H9 (cell line): ENCODE results near the gene TSKU. TPM values are rescaled to one million over a fixed set of nuclear protein-coding genes. Genes with fewer than 3 reads are reported as not detected.

Experiments
- DNase-seq: peaks from one replicate; pipeline ENCODE4 v3.0.0-alpha.2; 2017
- H2AFZ ChIP-seq: one replicate; pipeline ENCODE4 v1.6.1; 2013; ENCODE audit warnings: mild to moderate bottlenecking, low read length, control low read depth, moderate library complexity
- H2AK5ac ChIP-seq: 2 replicates; pipeline ENCODE4 v1.6.1; 2013; ENCODE audit warnings: low read length, control low read depth, mixed read lengths; ENCODE audit not compliant: insufficient read length
- H2BK120ac ChIP-seq: one replicate; pipeline ENCODE4 v1.6.1; 2013; ENCODE audit warnings: low read depth, mild to moderate bottlenecking, low read length, control low read depth, inconsistent platforms; ENCODE audit not compliant: poor library complexity, severe bottlenecking
- H2BK12ac ChIP-seq: 2 replicates; pipeline ENCODE4 v1.6.1; 2013; ENCODE audit warnings: low read length, control low read depth, mixed read lengths, low read depth; ENCODE audit not compliant: insufficient read length
- H2BK15ac ChIP-seq: 2 replicates; pipeline ENCODE4 v1.6.1; 2013; ENCODE audit warnings: low read depth, low read length, control low read depth
- H2BK20ac ChIP-seq: one replicate; pipeline ENCODE4 v1.6.1; 2013; ENCODE audit warnings: low read depth, mild to moderate bottlenecking, low read length, control low read depth, inconsistent platforms; ENCODE audit not compliant: poor library complexity, severe bottlenecking
- H2BK5ac ChIP-seq: 2 replicates; pipeline ENCODE4 v1.6.1; 2013; ENCODE audit warnings: low read length, control low read depth, mixed read lengths; ENCODE audit not compliant: insufficient read length
- H3K14ac ChIP-seq: 2 replicates; pipeline ENCODE4 v1.6.1; 2013; ENCODE audit warnings: low read length, control low read depth; ENCODE audit not compliant: insufficient read depth
- H3K18ac ChIP-seq: 2 replicates; pipeline ENCODE4 v1.6.1; 2013; ENCODE audit warnings: low read depth, mild to moderate bottlenecking, mixed read lengths, low read length, control low read depth; ENCODE audit not compliant: insufficient read length
- H3K23ac ChIP-seq: 2 replicates; pipeline ENCODE4 v1.6.1; 2013; ENCODE audit warnings: low read length, control low read depth, mixed read lengths, low read depth; ENCODE audit not compliant: insufficient read length
- H3K23me2 ChIP-seq: 2 replicates; pipeline ENCODE4 v1.6.1; 2013; ENCODE audit warnings: low read depth, mild to moderate bottlenecking, mixed read lengths, low read length, control low read depth; ENCODE audit not compliant: insufficient read length, poor library complexity, severe bottlenecking
- H3K27ac ChIP-seq: 2 replicates; pipeline ENCODE4 v1.5.1; 2013; ENCODE audit warnings: low read length, control low read depth, mixed read lengths, low read depth; ENCODE audit not compliant: insufficient read length
- H3K27me3 ChIP-seq: 2 replicates; pipeline ENCODE4 v1.6.1; 2013; ENCODE audit warnings: low read length, control low read depth, inconsistent platforms; ENCODE audit not compliant: insufficient read depth
- H3K4ac ChIP-seq: 2 replicates; pipeline ENCODE4 v1.6.1; 2013; ENCODE audit warnings: low read depth, mild to moderate bottlenecking, control low read depth, inconsistent platforms, low read length, moderate library complexity
- H3K4me1 ChIP-seq: 2 replicates; pipeline ENCODE4 v1.6.1; 2013; ENCODE audit warnings: low read length, control low read depth, inconsistent platforms; ENCODE audit not compliant: insufficient read depth
- H3K4me2 ChIP-seq: 2 replicates; pipeline ENCODE4 v1.6.1; 2013; ENCODE audit warnings: low read length, control low read depth, mixed read lengths; ENCODE audit not compliant: insufficient read length, insufficient read depth
- H3K56ac ChIP-seq: 2 replicates; pipeline ENCODE4 v1.6.1; 2013; ENCODE audit warnings: low read depth, mild to moderate bottlenecking, mixed read lengths, low read length, control low read depth; ENCODE audit not compliant: insufficient read length
- H3K79me1 ChIP-seq: 2 replicates; pipeline ENCODE4 v1.6.1; 2013; ENCODE audit warnings: low read depth, mild to moderate bottlenecking, moderate library complexity, low read length, control low read depth, inconsistent platforms; ENCODE audit not compliant: insufficient read depth, poor library complexity, severe bottlenecking
- H3K79me2 ChIP-seq: 2 replicates; pipeline ENCODE4 v1.6.1; 2013; ENCODE audit warnings: low read length, control low read depth, inconsistent platforms; ENCODE audit not compliant: insufficient read depth
- H3K9ac ChIP-seq: 2 replicates; pipeline ENCODE4 v1.6.1; 2013; ENCODE audit warnings: low read length, control low read depth, mixed read lengths; ENCODE audit not compliant: insufficient read length; ENCODE audit errors: extremely low read depth
- H3K9me3 ChIP-seq: one replicate; pipeline ENCODE4 v1.6.1; 2013; ENCODE audit warnings: low read depth, low read length, inconsistent platforms; ENCODE audit not compliant: control insufficient read depth
- H3T11ph ChIP-seq: one replicate; pipeline ENCODE4 v1.6.1; 2013; ENCODE audit warnings: mild to moderate bottlenecking, low read length, control low read depth, inconsistent platforms
- H4K20me1 ChIP-seq: one replicate; pipeline ENCODE4 v1.6.1; 2013; ENCODE audit not compliant: control insufficient read depth, insufficient read length, insufficient read depth
- H4K5ac ChIP-seq: 2 replicates; pipeline ENCODE4 v1.6.1; 2013; ENCODE audit warnings: low read depth, mild to moderate bottlenecking, mixed read lengths, low read length, control low read depth; ENCODE audit not compliant: insufficient read length
- H4K8ac ChIP-seq: replicated peaks from 2 replicates; pipeline ENCODE4 v1.6.1; 2013; ENCODE audit warnings: low read length, control low read depth, mixed read lengths, low read depth; ENCODE audit not compliant: insufficient read length
- H4K91ac ChIP-seq: 2 replicates; pipeline ENCODE4 v1.6.1; 2013; ENCODE audit warnings: low read depth, mild to moderate bottlenecking, moderate library complexity, mixed read lengths, low read length, control low read depth; ENCODE audit not compliant: insufficient read length
- H3K27ac Mint-ChIP-seq, 3 experiments: 2 replicates in 2 of 3; 3 replicates in 1 of 3; pipeline ENCODE4 v1.8.0; 2020 to 2021; ENCODE audit warnings: mixed read lengths in 3 of 3, mild to moderate bottlenecking in 1 of 3, moderate library complexity in 1 of 3
- H3K27me3 Mint-ChIP-seq: 2 replicates; pipeline ENCODE4 v1.8.0; 2021; ENCODE audit warnings: low read depth, mild to moderate bottlenecking, moderate library complexity, mixed read lengths
- H3K36me3 Mint-ChIP-seq, 3 experiments: 2 replicates in 2 of 3; 3 replicates in 1 of 3; pipeline ENCODE4 v1.8.0; 2020 to 2021; ENCODE audit warnings: low read depth in 3 of 3, mixed read lengths in 3 of 3; ENCODE audit not compliant: insufficient read depth in 1 of 3
- H3K4me1 Mint-ChIP-seq, 2 experiments: 2 replicates each; pipeline ENCODE4 v1.8.0; 2020; ENCODE audit warnings: mixed read lengths in 2 of 2
- H3K4me3 Mint-ChIP-seq, 2 experiments: 2 replicates in 1 of 2; 3 replicates in 1 of 2; pipeline ENCODE4 v1.8.0; 2020 to 2021; ENCODE audit warnings: mild to moderate bottlenecking in 2 of 2, mixed read lengths in 2 of 2, moderate library complexity in 1 of 2
- H3K9me3 Mint-ChIP-seq, 2 experiments: 2 replicates in 1 of 2; 3 replicates in 1 of 2; pipeline ENCODE4 v1.8.0; 2020; ENCODE audit warnings: mild to moderate bottlenecking in 2 of 2, mixed read lengths in 2 of 2, moderate library complexity in 1 of 2
- WGBS: extraction: QIAGEN DNeasy Blood & Tissue Kit; methylation state at CpG from one replicate; pipeline ENCODE4 v1.1.7; 2013; ENCODE audit warnings: missing lambda C conversion rate, low lambda C conversion rate, mixed read lengths; ENCODE audit not compliant: insufficient read length; ENCODE audit errors: extremely low coverage; 5-methylcytosine and 5-hydroxymethylcytosine counted together
- total RNA-seq: library from RNA; stranded (reverse); gene quantifications from 2 replicates; pipeline ENCODE4 v1.2.1, GENCODE V29; 2021
- TF ChIP-seq, protein P1 (sequence below): fragments of 200-600 bp; sonication (generic); conservative IDR thresholded peaks from 3 replicates; pipeline ENCODE4 v1.8.0; 2021; ENCODE audit warnings: antibody characterized with exemption, mild to moderate bottlenecking

TSKU gene
- total RNA-seq, 1 experiment from 2014 or later, result 25.4 TPM

DNA sequence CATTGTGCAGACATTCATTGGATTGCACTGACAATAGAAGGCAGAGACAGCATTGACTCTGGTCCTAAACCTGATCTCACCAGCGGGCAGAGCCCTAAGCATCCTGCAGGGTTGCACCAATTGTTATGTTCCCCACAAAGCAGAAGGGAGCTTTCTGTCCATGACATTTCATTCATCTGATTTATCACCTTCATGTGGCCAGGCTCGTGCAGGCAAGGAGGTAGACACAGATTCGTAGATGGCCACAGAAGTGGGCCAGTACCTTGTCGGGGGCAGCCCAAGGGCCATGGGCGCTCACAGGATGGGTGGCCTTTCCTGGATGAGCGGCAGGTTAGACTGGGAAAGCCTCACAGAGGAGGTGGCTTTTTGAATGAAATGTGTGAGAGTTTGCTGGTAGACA is 2.9 kb downstream of the TSKU start:
- Histone ChIP-seq H3K27ac (no peak overlapping the region), H3K27me3 (no peaks in the 10 kb centered on the region), H2AFZ (no peak overlapping the region), H3K23me2 (peaks cover 10% of the 10 kb centered on the region), H3K9me3 (no peaks in the 10 kb centered on the region), H3K4ac (no peak overlapping the region), H2AK5ac (no peak overlapping the region), H4K91ac (no peak overlapping the region), H2BK20ac (no peak overlapping the region), H3K4me2 (no peak overlapping the region), H3K18ac (no peak overlapping the region), H3K79me1 (peaks cover 6% of the 10 kb centered on the region), H3K9ac (no peak overlapping the region), H2BK120ac (no peak overlapping the region), H3T11ph (no peak overlapping the region), H2BK15ac (no peak overlapping the region), H3K23ac (no peak overlapping the region), H4K20me1 (no peaks in the 10 kb centered on the region), H4K8ac (no peak overlapping the region), H3K14ac (no peak overlapping the region), H2BK5ac (no peak overlapping the region), H3K4me1 (peaks cover 23% of the 10 kb centered on the region; the same call in 1 of the 2 replicates), H2BK12ac (no peak overlapping the region), H3K79me2 (peaks cover 37% of the 10 kb centered on the region; the same call in 1 of the 2 replicates), H4K5ac (no peak overlapping the region), H3K56ac (no peak overlapping the region)
- Mint-ChIP-seq H3K9me3 (peaks cover 6 to 8% of the 10 kb centered on the region in 2 experiments), H3K36me3 (peaks cover 12 to 18% (median 16%) of the 10 kb centered on the region in 3 experiments), H3K4me1 (peaks cover 68 to 71% of the 10 kb centered on the region in 2 experiments), H3K4me3 (peak overlapping the region; percentile 80 to 85; a peak in 4 of 5 replicates), H3K27me3 (no peaks in the 10 kb centered on the region; the same call in 1 of the 2 replicates), H3K27ac (no peak overlapping the region)
- no CpG with 5 or more reads among the region's 6 CpGs for WGBS
- TF ChIP-seq, protein P1, sequence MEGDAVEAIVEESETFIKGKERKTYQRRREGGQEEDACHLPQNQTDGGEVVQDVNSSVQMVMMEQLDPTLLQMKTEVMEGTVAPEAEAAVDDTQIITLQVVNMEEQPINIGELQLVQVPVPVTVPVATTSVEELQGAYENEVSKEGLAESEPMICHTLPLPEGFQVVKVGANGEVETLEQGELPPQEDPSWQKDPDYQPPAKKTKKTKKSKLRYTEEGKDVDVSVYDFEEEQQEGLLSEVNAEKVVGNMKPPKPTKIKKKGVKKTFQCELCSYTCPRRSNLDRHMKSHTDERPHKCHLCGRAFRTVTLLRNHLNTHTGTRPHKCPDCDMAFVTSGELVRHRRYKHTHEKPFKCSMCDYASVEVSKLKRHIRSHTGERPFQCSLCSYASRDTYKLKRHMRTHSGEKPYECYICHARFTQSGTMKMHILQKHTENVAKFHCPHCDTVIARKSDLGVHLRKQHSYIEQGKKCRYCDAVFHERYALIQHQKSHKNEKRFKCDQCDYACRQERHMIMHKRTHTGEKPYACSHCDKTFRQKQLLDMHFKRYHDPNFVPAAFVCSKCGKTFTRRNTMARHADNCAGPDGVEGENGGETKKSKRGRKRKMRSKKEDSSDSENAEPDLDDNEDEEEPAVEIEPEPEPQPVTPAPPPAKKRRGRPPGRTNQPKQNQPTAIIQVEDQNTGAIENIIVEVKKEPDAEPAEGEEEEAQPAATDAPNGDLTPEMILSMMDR, result no peak
- no peak for DNase-seq
